Gastrocnemius medialis (tissue), 4 donors: ENCODE measurements around the gene USHBP1. TPM values are rescaled to one million over a fixed set of nuclear protein-coding genes. Genes with fewer than 3 reads are reported as not detected.

Experiments used
- ATAC-seq, 2 donors: fragments of 150-250 bp; one replicate each; pipeline ENCODE4 v1.9.1; 2016
- DNase-seq, 2 donors: peaks; one replicate each; pipeline ENCODE4 v3.0.0-alpha.2; 2019
- H3K27ac ChIP-seq, 4 donors: fragments of 200-600 bp; sonication (generic); 1 replicate in 1 of 4; 2 replicates in 3 of 4; pipeline ENCODE4 v1.5.1; 2016 to 2018; ENCODE audit warnings: mild to moderate bottlenecking in 2 of 4, moderate library complexity in 1 of 4
- H3K27me3 ChIP-seq, 3 donors: fragments of 200-600 bp; sonication (generic) in 2 of 3; 1 replicate in 1 of 3; 2 replicates in 2 of 3; pipeline versions ENCODE4 v1.5.1 to v1.6.0; 2016 to 2019; ENCODE audit warnings: mild to moderate bottlenecking in 1 of 3, moderate library complexity in 1 of 3
- H3K36me3 ChIP-seq, 2 donors: fragments of 200-600 bp; sonication (generic) in 1 of 2; one replicate each; pipeline ENCODE4 v1.5.1; 2017 to 2018
- H3K4me1 ChIP-seq, 2 donors: fragments of 200-600 bp; sonication (generic) in 1 of 2; one replicate each; pipeline ENCODE4 v1.5.1; 2016 to 2017; ENCODE audit warnings: mild to moderate bottlenecking in 2 of 2
- H3K4me3 ChIP-seq, 4 donors: fragments of 200-600 bp; sonication (generic) in 3 of 4; 1 replicate in 1 of 4; 2 replicates in 3 of 4; pipeline ENCODE4 v1.5.1; 2016 to 2019; ENCODE audit warnings: mild to moderate bottlenecking in 2 of 4
- H3K9me3 ChIP-seq, 3 donors: fragments of 200-600 bp; sonication (generic) in 2 of 3; 1 replicate in 1 of 3; 2 replicates in 2 of 3; pipeline ENCODE4 v1.5.1; 2016 to 2019
- CTCF ChIP-seq, 5 experiments: fragments of 450-650 bp in 3 of 5; fragments of 200-600 bp in 2 of 5; sonication (generic) in 2 of 5; IDR thresholded peaks in 4 of 5; conservative IDR thresholded peaks in 1 of 5; 1 replicate in 4 of 5; 2 replicates in 1 of 5; pipeline ENCODE4 v1.5.1; 2016 to 2019; ENCODE audit warnings: antibody characterized with exemption in 5 of 5, mild to moderate bottlenecking in 3 of 5, moderate library complexity in 3 of 5
- POLR2A ChIP-seq, 2 donors: fragments of 450-650 bp; IDR thresholded peaks; one replicate each; pipeline ENCODE4 v1.6.1; 2017; ENCODE audit warnings: antibody characterized with exemption in 2 of 2, mild to moderate bottlenecking in 2 of 2, moderate library complexity in 2 of 2
- in situ Hi-C, 4 donors: fragments of 200-750 bp; cut with MboI; loops; one replicate each; pipeline versions ENCODE4 v1.15.0 to v1.8.0; 2017; ENCODE audit warnings: low sequenced_read_pairs in 4 of 4
- intact Hi-C: fragments of 100-400 bp; cut with DNase I; formaldehyde crosslinking; loops from one replicate; pipeline ENCODE4 v1.15.1; 2023; ENCODE audit warnings: low total_unique reads
- total RNA-seq, 4 donors: library from RNA; depleted of rRNA; stranded (reverse); fragments of >200 nt; gene quantifications; one replicate each; pipeline versions ENCODE4 v1.1.0 to v1.2.3, GENCODE V29; 2016

USHBP1 gene
- total RNA-seq, 4 donors from 2014 or later: 2.6 to 7.1 (median 4.1) TPM

DNA sequence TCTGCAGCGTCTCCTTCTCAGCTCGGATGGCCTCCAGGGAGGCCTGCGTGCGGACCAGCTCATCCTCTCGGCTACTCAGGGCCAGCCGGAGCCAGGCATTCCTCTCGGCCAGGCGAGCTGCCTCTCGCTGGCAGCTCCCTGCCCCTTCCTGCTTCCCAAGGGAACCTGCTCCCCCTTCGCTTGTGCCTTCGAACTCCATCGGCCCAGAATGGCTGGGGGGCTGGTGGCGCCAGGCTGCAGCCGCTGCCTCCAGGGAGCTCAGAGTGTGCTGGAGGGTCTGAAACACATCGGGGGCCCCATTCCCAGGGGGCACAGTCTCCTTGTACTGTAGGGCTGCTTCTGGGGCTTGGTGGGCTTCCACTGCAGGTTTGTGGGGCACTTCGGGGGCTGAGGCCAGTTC is 2.0 kb downstream of the USHBP1 start:
- Histone ChIP-seq H3K27me3 (no peaks in the 10 kb centered on the region), H3K4me1 (no peaks in the 10 kb centered on the region), H3K9me3 (no peaks in the 10 kb centered on the region), H3K4me3 (peak overlapping the region in 2 of 4 donors; percentile 24 to 57), H3K36me3 (no peaks in the 10 kb centered on the region), H3K27ac (peak overlapping the region in 2 of 4 donors; percentile 8 to 70)
- no peak for ATAC-seq
- TF ChIP-seq POLR2A (IDR thresholded peaks at IDR 0.05) (no peak), CTCF (IDR thresholded peaks at IDR 0.05 in 4 of 5, conservative IDR thresholded peaks at IDR 0.05 in 1 of 5) (no peak)
- intact Hi-C loops: no loop called here
- in situ Hi-C loops: no loop called here
- DNase-seq: no peak

DNA sequence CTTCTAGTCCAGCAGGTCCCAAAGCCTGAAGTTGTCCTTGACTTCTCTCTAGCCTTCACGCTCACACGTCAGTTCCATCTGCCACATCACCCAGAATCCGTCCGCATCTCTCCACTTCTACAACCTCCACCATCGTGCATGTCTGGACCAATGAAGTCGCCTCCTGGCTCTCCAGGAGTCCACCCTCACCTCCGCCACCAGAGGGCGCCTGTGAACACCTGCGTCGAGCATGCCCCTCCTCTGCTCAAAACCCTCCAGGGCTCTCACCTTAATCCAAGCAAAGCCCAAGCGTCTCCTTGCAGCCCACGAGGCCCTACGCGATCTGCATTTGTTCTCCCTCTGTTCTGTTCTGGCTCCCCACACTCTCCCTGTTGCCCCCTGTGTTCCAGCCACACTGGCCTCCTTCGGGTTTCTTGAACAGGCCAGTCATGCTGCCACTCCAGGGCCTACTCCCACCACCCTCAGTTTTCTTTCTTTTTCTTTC is 3.7 kb downstream of the USHBP1 start:
- Histone ChIP-seq H3K27me3 (no peaks in the 10 kb centered on the region), H3K27ac (no peak overlapping the region), H3K36me3 (no peaks in the 10 kb centered on the region), H3K4me1 (no peaks in the 10 kb centered on the region), H3K4me3 (no peak overlapping the region), H3K9me3 (no peaks in the 10 kb centered on the region)
- DNase-seq: peak; percentile 57 to 77
- peak; percentile 92 to 98 for ATAC-seq
- intact Hi-C loops (loop anchor here (1.0 kb wide), 2 partner anchors 21 to 42 kb away; partner anchors contain the start of gene ABHD8), in situ Hi-C loops (no loop called here)
- TF ChIP-seq CTCF (IDR thresholded peaks at IDR 0.05 in 4 of 5, conservative IDR thresholded peaks at IDR 0.05 in 1 of 5): peak; percentile 76 to 94 (median 88)
- no peak for TF ChIP-seq POLR2A (IDR thresholded peaks at IDR 0.05)

- no peak overlapping the region for H3K4me3 ChIP-seq
- ATAC-seq (no peak), DNase-seq (no peak)
- no peak for TF ChIP-seq POLR2A (IDR thresholded peaks at IDR 0.05)
- TF ChIP-seq CTCF (IDR thresholded peaks at IDR 0.05 in 4 of 5, conservative IDR thresholded peaks at IDR 0.05 in 1 of 5): no peak
- intact Hi-C loops (no loop called here), in situ Hi-C loops (no loop called here)
- H3K27ac ChIP-seq: no peak overlapping the region
- H3K36me3 ChIP-seq: no peaks in the 10 kb centered on the region
- H3K9me3 ChIP-seq: no peaks in the 10 kb centered on the region
- H3K4me1 ChIP-seq: no peaks in the 10 kb centered on the region
- H3K27me3 ChIP-seq: no peaks in the 10 kb centered on the region
Measured at GRCh38 chr19:17259934-17260333, 4.6 kb downstream of the USHBP1 start.

DNA sequence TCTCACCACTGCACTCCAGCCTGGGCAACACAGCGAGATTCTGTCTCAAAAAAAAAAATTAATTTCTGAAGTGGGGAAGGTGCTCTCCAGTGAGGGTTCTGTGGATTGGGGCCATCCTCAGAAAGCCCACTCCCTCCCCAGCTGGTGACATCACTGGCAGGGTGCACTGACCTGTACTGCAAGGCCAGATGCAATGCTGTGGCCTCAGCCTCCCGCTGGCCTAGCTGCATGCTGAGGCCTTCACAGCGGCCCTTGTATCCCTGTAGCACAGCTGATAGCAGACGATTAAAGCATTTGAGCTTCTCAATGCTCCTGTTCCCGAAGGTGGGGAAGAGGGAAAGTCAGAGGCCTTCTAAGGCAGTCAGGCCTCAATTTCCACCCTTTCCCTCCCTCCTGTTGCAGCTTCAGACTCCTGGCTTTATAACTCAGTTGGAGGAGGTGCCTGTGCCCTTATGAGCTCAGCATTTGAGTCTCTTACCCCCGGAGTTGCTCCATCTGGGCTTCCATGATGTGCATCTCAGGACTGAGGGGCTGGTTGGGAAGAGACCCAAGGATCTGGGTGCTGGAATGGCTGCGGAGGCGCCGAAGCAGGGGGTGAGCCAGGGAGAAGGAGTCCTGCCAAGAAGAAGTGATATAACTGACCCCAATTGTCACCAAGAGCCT is 5.3 kb downstream of the USHBP1 start:
- no peak overlapping the region for H3K4me3 ChIP-seq
- H3K27me3 ChIP-seq: no peaks in the 10 kb centered on the region
- intact Hi-C loops: no loop called here
- DNase-seq (no peak), ATAC-seq (no peak)
- no peak overlapping the region for H3K27ac ChIP-seq
- H3K36me3 ChIP-seq: no peaks in the 10 kb centered on the region
- TF ChIP-seq CTCF (IDR thresholded peaks at IDR 0.05 in 4 of 5, conservative IDR thresholded peaks at IDR 0.05 in 1 of 5): no peak
- TF ChIP-seq POLR2A (IDR thresholded peaks at IDR 0.05): no peak
- no peaks in the 10 kb centered on the region for H3K9me3 ChIP-seq
- H3K4me1 ChIP-seq: no peaks in the 10 kb centered on the region
- in situ Hi-C loops: no loop called here
